Measurements from ENCODE around the gene FAM163B. TPM values are rescaled to one million over a fixed set of nuclear protein-coding genes. Genes with fewer than 3 reads are reported as not detected.

The FAM163B gene
- polyA plus RNA-seq, 1 of the 3 experiments (the other 2 are of a cell fraction) = 0.05 TPM

DNA sequence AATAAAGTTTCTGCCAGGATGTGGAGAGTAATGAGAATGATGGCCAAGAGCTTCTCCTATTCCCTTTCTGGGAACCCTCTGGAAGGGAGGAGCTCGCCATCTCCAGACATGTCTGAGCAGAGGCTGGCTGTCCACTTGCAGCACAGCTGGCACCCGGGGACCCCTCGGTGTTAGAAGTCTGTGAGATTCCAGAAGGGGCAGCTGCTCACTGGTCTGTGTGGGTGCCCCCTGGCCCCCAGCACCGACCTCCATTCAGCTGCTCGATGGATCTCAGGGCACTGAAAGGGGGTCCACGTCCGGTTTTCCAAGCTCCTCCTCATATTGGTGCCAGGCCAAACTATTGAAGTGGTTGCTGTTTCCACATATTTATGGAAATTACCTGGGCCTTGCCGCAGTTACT lies 3.6 kb upstream of the FAM163B start:
- Histone ChIP-seq H3K4me2 (no peak overlapping the region), H2AFZ (ENCODE audit: low read depth) (no peak overlapping the region), H3K27ac (ENCODE audit: low read depth in 2 of 2, low read length in 1 of 2) (no peak overlapping the region), H3K9me2 (no peaks in the 10 kb centered on the region), H4K20me1 (ENCODE audit: insufficient read depth) (no peaks in the 10 kb centered on the region), H3K4me1 (ENCODE audit: control insufficient read depth in 1 of 2, insufficient read depth in 2 of 2, low read depth in 1 of 2, low read length in 1 of 2) (peaks cover 0 to 56% of the 10 kb centered on the region in 2 experiments; a peak in 1 of 4 replicates), H3K27me3 (ENCODE audit: insufficient read depth) (peaks cover 7% of the 10 kb centered on the region; the same call in 1 of the 2 replicates), H3K36me3 (replicated peaks in 1 of 2; ENCODE audit: control insufficient read depth in 1 of 2, insufficient read depth in 2 of 2, low read length in 1 of 2) (no peaks in the 10 kb centered on the region), H3F3A (replicated peaks; ENCODE audit: insufficient read depth) (no peaks in the 10 kb centered on the region), H3K9ac (no peak overlapping the region), H3K9me3 (no peaks in the 10 kb centered on the region), H3K79me2 (ENCODE audit: insufficient read depth) (no peaks in the 10 kb centered on the region), H3K4me3 (ENCODE audit: low read depth in 2 of 2, low read length in 1 of 2) (no peak overlapping the region)
- 46% methylated on average over 7 of the region's 8 CpGs for WGBS (ENCODE audit: low lambda C conversion rate)
- POLR2A ChIA-PET = interaction anchor here (1.3 to 18.3 kb wide), 2 partner anchors 9 to 25 kb away, joined by 3 to 261 read pairs; partner anchors contain the start of gene DBH
- no peak for TF ChIP-seq SMC3 (IDR thresholded peaks at IDR 0.05; ENCODE audit: low read depth, low read length)
- no peak for TF ChIP-seq TCF12 (IDR thresholded peaks at IDR 0.05)
- CTCF ChIA-PET = interaction anchor here (1.2 to 1.3 kb wide), 2 partner anchors 12 to 26 kb away, joined by 3 to 5 read pairs; no protein-coding TSS in a partner anchor
- no peak for DNase-seq

DNA sequence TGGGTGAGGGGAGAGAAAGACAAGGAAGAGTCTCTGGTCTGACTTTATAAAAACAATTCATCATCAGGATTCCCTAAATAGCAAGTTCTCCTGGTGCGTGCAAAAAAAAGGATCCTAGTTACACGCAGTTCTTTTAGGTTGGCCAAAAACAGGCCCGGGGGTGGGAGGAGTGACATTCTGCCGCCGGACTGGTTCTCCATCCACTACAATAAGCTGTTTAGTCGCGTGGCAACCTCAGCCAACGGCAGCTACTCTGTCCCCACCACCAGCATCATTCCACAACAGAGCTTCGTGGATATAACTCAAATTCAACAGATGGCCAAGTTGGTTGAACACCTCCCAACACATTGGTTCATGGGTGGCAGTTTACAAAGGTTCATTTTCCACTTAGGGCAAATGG lies 2.9 kb upstream of the FAM163B start:
- TF ChIP-seq GATA2 (CRISPR knock-in tag; IDR thresholded peaks at IDR 0.05) (no peak), YY1 (IDR thresholded peaks at IDR 0.05; ENCODE audit: low read depth) (no peak), FOXM1 (IDR thresholded peaks at IDR 0.05; ENCODE audit: low read depth) (no peak), SMC3 (IDR thresholded peaks at IDR 0.05; ENCODE audit: low read depth, low read length) (no peak), EP300 (IDR thresholded peaks at IDR 0.05; ENCODE audit: borderline replicate concordance in 1 of 2, low read depth in 1 of 2, low read length in 1 of 2) (no peak), JUND (IDR thresholded peaks at IDR 0.05) (no peak), POLR2AphosphoS5 (IDR thresholded peaks at IDR 0.05; ENCODE audit: low read depth, low read length) (no peak), TAF1 (IDR thresholded peaks at IDR 0.05; ENCODE audit: borderline replicate concordance, low read depth, low read length) (no peak)
- TF ChIP-seq, protein P1, sequence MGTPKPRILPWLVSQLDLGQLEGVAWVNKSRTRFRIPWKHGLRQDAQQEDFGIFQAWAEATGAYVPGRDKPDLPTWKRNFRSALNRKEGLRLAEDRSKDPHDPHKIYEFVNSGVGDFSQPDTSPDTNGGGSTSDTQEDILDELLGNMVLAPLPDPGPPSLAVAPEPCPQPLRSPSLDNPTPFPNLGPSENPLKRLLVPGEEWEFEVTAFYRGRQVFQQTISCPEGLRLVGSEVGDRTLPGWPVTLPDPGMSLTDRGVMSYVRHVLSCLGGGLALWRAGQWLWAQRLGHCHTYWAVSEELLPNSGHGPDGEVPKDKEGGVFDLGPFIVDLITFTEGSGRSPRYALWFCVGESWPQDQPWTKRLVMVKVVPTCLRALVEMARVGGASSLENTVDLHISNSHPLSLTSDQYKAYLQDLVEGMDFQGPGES (IDR thresholded peaks at IDR 0.05; ENCODE audit: low read depth, low read length) = no peak
- Histone ChIP-seq H3K9me3 (no peaks in the 10 kb centered on the region), H3K4me3 (ENCODE audit: low read depth in 2 of 2, low read length in 1 of 2) (no peak overlapping the region), H2AFZ (ENCODE audit: low read depth) (no peak overlapping the region), H3K27ac (ENCODE audit: low read depth in 2 of 2, low read length in 1 of 2) (no peak overlapping the region), H3K36me3 (replicated peaks in 1 of 2; ENCODE audit: control insufficient read depth in 1 of 2, insufficient read depth in 2 of 2, low read length in 1 of 2) (no peaks in the 10 kb centered on the region), H3K9ac (no peak overlapping the region), H4K20me1 (ENCODE audit: insufficient read depth) (no peaks in the 10 kb centered on the region), H3K4me2 (no peak overlapping the region), H3K79me2 (ENCODE audit: insufficient read depth) (no peaks in the 10 kb centered on the region), H3K4me1 (ENCODE audit: control insufficient read depth in 1 of 2, insufficient read depth in 2 of 2, low read depth in 1 of 2, low read length in 1 of 2) (peaks cover 0 to 62% of the 10 kb centered on the region in 2 experiments; a peak in 1 of 4 replicates), H3F3A (replicated peaks; ENCODE audit: insufficient read depth) (no peaks in the 10 kb centered on the region), H3K9me2 (no peaks in the 10 kb centered on the region), H3K27me3 (ENCODE audit: insufficient read depth) (peaks cover 7% of the 10 kb centered on the region; the same call in 1 of the 2 replicates)
- WGBS (ENCODE audit: low lambda C conversion rate) = 54% methylated on average over 9 of the region's 9 CpGs
- ChIA-PET CTCF (interaction anchor here (1.2 to 1.5 kb wide), 3 partner anchors 9 to 26 kb away, joined by 3 to 5 read pairs (median 3); no protein-coding TSS in a partner anchor), POLR2A (interaction anchor here (1.3 to 18.3 kb wide), 2 partner anchors 8 to 25 kb away, joined by 3 to 261 read pairs; partner anchors contain the start of gene DBH)
- no peak for DNase-seq

DNA sequence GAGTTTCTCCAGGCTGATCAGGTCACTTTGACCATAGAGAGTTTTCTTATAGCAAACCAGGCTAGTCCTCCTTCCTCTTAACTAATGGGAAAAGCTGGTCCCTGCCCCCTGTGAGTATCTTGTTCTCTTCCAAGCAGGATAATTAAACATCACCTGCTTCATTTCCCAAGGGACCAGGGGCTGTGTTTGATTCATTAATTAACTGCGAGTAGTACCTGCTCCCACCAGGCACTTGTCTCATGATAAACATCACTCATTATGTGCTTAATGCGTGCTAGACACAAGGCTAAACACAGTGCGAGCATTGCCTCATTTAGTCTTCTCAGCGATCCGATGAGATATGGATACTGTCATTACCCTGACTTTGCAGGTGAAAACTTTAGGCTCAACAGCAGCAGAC lies 1.7 kb upstream of the FAM163B start:
- peaks cover 18% of the 10 kb centered on the region for H3K27me3 ChIP-seq (ENCODE audit: insufficient read depth)
- no peak overlapping the region for H3K9ac ChIP-seq
- 43% methylated on average over 5 of the region's 5 CpGs for WGBS (ENCODE audit: low lambda C conversion rate)
- TF ChIP-seq, protein P1 (IDR thresholded peaks at IDR 0.05; ENCODE audit: low read depth, low read length) = no peak
- TF ChIP-seq, protein P2, sequence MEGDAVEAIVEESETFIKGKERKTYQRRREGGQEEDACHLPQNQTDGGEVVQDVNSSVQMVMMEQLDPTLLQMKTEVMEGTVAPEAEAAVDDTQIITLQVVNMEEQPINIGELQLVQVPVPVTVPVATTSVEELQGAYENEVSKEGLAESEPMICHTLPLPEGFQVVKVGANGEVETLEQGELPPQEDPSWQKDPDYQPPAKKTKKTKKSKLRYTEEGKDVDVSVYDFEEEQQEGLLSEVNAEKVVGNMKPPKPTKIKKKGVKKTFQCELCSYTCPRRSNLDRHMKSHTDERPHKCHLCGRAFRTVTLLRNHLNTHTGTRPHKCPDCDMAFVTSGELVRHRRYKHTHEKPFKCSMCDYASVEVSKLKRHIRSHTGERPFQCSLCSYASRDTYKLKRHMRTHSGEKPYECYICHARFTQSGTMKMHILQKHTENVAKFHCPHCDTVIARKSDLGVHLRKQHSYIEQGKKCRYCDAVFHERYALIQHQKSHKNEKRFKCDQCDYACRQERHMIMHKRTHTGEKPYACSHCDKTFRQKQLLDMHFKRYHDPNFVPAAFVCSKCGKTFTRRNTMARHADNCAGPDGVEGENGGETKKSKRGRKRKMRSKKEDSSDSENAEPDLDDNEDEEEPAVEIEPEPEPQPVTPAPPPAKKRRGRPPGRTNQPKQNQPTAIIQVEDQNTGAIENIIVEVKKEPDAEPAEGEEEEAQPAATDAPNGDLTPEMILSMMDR (IDR thresholded peaks at IDR 0.05) = no peak
- TF ChIP-seq GATA2 (CRISPR knock-in tag; IDR thresholded peaks at IDR 0.05) (peak; percentile 44; the same call in 1 of the 2 replicates), TAF1 (IDR thresholded peaks at IDR 0.05; ENCODE audit: borderline replicate concordance, low read depth, low read length) (no peak)
- H3K9me3 ChIP-seq = no peaks in the 10 kb centered on the region
- no peak for DNase-seq
- H2AFZ ChIP-seq (ENCODE audit: low read depth) = no peak overlapping the region
- no peak overlapping the region for H3K4me2 ChIP-seq
- no peaks in the 10 kb centered on the region for H4K20me1 ChIP-seq (ENCODE audit: insufficient read depth)
- no peaks in the 10 kb centered on the region for H3K9me2 ChIP-seq
- peaks cover 0 to 70% of the 10 kb centered on the region in 2 experiments; a peak in 1 of 4 replicates for H3K4me1 ChIP-seq (ENCODE audit: control insufficient read depth in 1 of 2, insufficient read depth in 2 of 2, low read depth in 1 of 2, low read length in 1 of 2)
- no peak overlapping the region for H3K4me3 ChIP-seq (ENCODE audit: low read depth in 2 of 2, low read length in 1 of 2)
- POLR2A ChIA-PET = interaction anchor here (18.3 kb wide), 1 partner anchor 27 kb away, joined by 261 read pairs; the partner anchor contains the start of gene DBH
- H3F3A ChIP-seq (replicated peaks; ENCODE audit: insufficient read depth) = no peaks in the 10 kb centered on the region
- no peaks in the 10 kb centered on the region for H3K79me2 ChIP-seq (ENCODE audit: insufficient read depth)
- peak overlapping the region in 1 of 2 experiments; percentile 50; a peak in 2 of 4 replicates for H3K27ac ChIP-seq (ENCODE audit: low read depth in 2 of 2, low read length in 1 of 2)
- CTCF ChIA-PET = interaction anchor here (1.5 to 1.8 kb wide), 2 partner anchors 22 to 38 kb away, joined by 5 read pairs; no protein-coding TSS in a partner anchor
- no peaks in the 10 kb centered on the region for H3K36me3 ChIP-seq (replicated peaks in 1 of 2; ENCODE audit: control insufficient read depth in 1 of 2, insufficient read depth in 2 of 2, low read length in 1 of 2)

Data from SK-N-SH (cell line).